Uterus (tissue), 4 donors: ENCODE measurements around the gene SCUBE1. TPM values are rescaled to one million over a fixed set of nuclear protein-coding genes. Genes with fewer than 3 reads are reported as not detected.

ENCODE experiments used
- DNase-seq, 2 donors: peaks; one replicate each; pipeline ENCODE4 v3.0.0-alpha.2; 2019 to 2020
- H3K27ac ChIP-seq, 2 donors: fragments of 200-600 bp; sonication (generic); 1 replicate in 1 of 2; 2 replicates in 1 of 2; pipeline ENCODE4 v1.5.1; 2016 to 2018
- H3K27me3 ChIP-seq, 2 donors: fragments of 200-600 bp; sonication (generic); one replicate each; pipeline ENCODE4 v1.5.1; 2018 to 2019; ENCODE audit warnings: control low read depth in 1 of 2
- H3K36me3 ChIP-seq, 2 donors: fragments of 200-600 bp; sonication (generic); one replicate each; pipeline ENCODE4 v1.5.1; 2019; ENCODE audit warnings: control low read depth in 1 of 2
- H3K4me1 ChIP-seq, 2 donors: fragments of 200-600 bp; sonication (generic); one replicate each; pipeline ENCODE4 v1.5.1; 2018 to 2019; ENCODE audit warnings: control low read depth in 1 of 2
- H3K4me3 ChIP-seq, 2 donors: fragments of 200-600 bp; sonication (generic); 1 replicate in 1 of 2; 2 replicates in 1 of 2; pipeline ENCODE4 v1.5.1; 2018 to 2019; ENCODE audit warnings: mild to moderate bottlenecking in 1 of 2
- H3K9me3 ChIP-seq, 2 donors: fragments of 200-600 bp; sonication (generic); one replicate each; pipeline ENCODE4 v1.5.1; 2019; ENCODE audit warnings: control low read depth in 1 of 2
- CTCF ChIP-seq, 4 experiments: fragments of 200-600 bp in 2 of 4; fragments of 450-650 bp in 2 of 4; sonication (generic) in 2 of 4; IDR thresholded peaks; one replicate each; pipeline ENCODE4 v1.5.1; 2016 to 2019; ENCODE audit warnings: antibody characterized with exemption in 4 of 4, mild to moderate bottlenecking in 2 of 4, moderate library complexity in 1 of 4
- POLR2A ChIP-seq, 2 donors: fragments of 450-650 bp; IDR thresholded peaks; one replicate each; pipeline ENCODE4 v1.6.1; 2016; ENCODE audit warnings: antibody characterized with exemption in 2 of 2, mild to moderate bottlenecking in 1 of 2, moderate library complexity in 1 of 2
- intact Hi-C: fragments of 100-400 bp; cut with DNase I; formaldehyde crosslinking; loops from one replicate; pipeline ENCODE4 v1.15.1; 2023; ENCODE audit warnings: low total_unique reads
- total RNA-seq, 4 donors: library from RNA; depleted of rRNA in 3 of 4; stranded (reverse); fragments of >200 nt in 3 of 4; gene quantifications; one replicate each; pipeline versions ENCODE4 v1.1.0 to v1.2.4, GENCODE V29; 2014 to 2023
- donor health status: DM: yes; HTN: yes; CAD: no.

SCUBE1 gene
- total RNA-seq, 4 donors from 2014 or later, result 0.14 to 1.7 (median 0.26) TPM; not detected in 1

DNA sequence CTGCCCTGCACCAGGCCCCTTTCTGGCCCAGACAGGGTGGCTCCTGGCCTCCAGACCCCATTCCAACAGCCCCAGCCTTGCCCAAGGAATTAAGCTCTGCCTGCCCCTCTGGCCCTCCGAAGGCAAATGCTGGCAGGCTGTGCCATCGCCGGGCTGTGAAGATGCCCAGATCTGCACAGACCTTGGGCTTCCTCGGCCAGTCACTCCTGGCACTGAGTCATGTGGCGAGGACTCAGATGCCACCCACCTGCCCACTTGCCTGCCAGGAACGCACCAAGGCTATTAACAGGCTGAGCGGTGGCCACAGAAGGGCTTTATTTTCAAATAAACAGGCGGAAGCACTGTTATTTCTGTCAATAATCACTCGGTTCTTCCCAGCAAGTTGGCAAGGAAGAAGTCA, 105.9 kb downstream of the SCUBE1 start:
- no peaks in the 10 kb centered on the region for H3K36me3 ChIP-seq
- TF ChIP-seq POLR2A (IDR thresholded peaks at IDR 0.05) (no peak), CTCF (IDR thresholded peaks at IDR 0.05) (no peak)
- no peak overlapping the region for H3K27ac ChIP-seq
- H3K4me1 ChIP-seq, result peaks cover 0 to 14% of the 10 kb centered on the region in 2 donors
- DNase-seq, result no peak
- no peak overlapping the region for H3K4me3 ChIP-seq
- H3K27me3 ChIP-seq, result no peaks in the 10 kb centered on the region
- intact Hi-C loops, result no loop called here
- no peaks in the 10 kb centered on the region for H3K9me3 ChIP-seq

GRCh38 chr22:43236411-43237166, 106.6 kb downstream of the SCUBE1 start:
- peaks cover 0 to 14% of the 10 kb centered on the region in 2 donors for H3K4me1 ChIP-seq
- no peaks in the 10 kb centered on the region for H3K27me3 ChIP-seq
- DNase-seq, result no peak
- TF ChIP-seq POLR2A (IDR thresholded peaks at IDR 0.05), result no peak
- TF ChIP-seq CTCF (IDR thresholded peaks at IDR 0.05), result no peak
- H3K4me3 ChIP-seq, result no peak overlapping the region
- no peak overlapping the region for H3K27ac ChIP-seq
- intact Hi-C loops, result no loop called here
- H3K9me3 ChIP-seq, result no peaks in the 10 kb centered on the region
- no peaks in the 10 kb centered on the region for H3K36me3 ChIP-seq

DNA sequence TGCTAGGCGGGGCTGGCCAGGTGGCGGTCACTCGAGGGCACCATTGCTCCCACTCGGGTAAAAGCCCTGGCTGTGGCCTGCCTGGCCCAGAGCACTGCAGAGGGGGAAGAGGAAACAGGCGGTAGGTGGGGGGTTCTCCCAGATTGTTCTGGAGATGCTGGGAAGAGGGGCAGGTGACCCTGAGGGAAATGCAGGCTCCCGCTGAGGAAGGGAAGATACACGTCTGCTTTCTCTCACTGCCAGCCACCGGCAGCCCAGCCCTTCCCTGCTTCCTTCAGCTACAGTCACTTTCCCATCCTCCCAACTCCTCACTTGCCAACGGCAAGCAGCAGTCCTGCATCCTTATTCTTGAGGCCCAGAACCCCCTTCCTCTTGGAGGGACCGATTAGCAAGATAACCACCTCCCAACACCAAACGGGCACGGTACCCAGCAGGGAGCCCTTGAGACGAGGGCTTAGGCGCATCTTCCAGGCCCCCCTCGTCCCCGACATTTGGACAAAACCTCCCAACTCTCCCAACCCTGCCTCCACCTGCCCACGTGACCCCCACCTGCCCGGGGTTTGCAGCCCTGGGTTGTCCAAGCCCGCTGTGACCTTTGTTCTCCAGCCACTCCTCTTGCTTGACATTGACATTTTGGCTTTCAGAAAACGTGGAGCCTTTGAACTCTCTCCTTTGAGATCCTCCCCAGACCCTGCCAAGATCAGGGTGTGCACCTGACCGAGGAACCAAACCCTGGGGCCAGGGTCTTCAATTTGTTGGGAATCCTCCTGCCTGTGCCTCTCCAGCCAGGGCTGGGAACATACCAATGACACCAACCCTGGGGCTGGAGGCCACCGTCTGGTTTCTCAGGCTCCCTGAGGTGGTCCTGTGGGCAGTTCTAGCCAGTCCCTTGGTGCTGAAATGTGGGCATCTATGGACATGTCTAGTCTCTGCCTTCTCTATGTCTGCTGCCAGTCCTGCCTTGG, 107.4 kb downstream of the SCUBE1 start:
- Histone ChIP-seq H3K27me3 (no peaks in the 10 kb centered on the region), H3K4me3 (no peak overlapping the region), H3K9me3 (no peaks in the 10 kb centered on the region), H3K4me1 (peaks cover 0 to 10% of the 10 kb centered on the region in 2 donors), H3K36me3 (no peaks in the 10 kb centered on the region), H3K27ac (no peak overlapping the region)
- intact Hi-C loops, result no loop called here
- TF ChIP-seq POLR2A (IDR thresholded peaks at IDR 0.05), result no peak
- TF ChIP-seq CTCF (IDR thresholded peaks at IDR 0.05), result no peak
- no peak for DNase-seq

- no peak overlapping the region for H3K4me3 ChIP-seq
- TF ChIP-seq CTCF (IDR thresholded peaks at IDR 0.05) (no peak), POLR2A (IDR thresholded peaks at IDR 0.05) (no peak)
- no peaks in the 10 kb centered on the region for H3K36me3 ChIP-seq
- H3K9me3 ChIP-seq, result no peaks in the 10 kb centered on the region
- no peak overlapping the region for H3K27ac ChIP-seq
- H3K27me3 ChIP-seq, result no peaks in the 10 kb centered on the region
- no peaks in the 10 kb centered on the region for H3K4me1 ChIP-seq
- DNase-seq, result no peak
- intact Hi-C loops, result no loop called here
Measured at GRCh38 chr22:43234264-43234988, 108.7 kb downstream of the SCUBE1 start.
